ENCODE measurements around the gene NELFE.

The NELFE gene

DNA sequence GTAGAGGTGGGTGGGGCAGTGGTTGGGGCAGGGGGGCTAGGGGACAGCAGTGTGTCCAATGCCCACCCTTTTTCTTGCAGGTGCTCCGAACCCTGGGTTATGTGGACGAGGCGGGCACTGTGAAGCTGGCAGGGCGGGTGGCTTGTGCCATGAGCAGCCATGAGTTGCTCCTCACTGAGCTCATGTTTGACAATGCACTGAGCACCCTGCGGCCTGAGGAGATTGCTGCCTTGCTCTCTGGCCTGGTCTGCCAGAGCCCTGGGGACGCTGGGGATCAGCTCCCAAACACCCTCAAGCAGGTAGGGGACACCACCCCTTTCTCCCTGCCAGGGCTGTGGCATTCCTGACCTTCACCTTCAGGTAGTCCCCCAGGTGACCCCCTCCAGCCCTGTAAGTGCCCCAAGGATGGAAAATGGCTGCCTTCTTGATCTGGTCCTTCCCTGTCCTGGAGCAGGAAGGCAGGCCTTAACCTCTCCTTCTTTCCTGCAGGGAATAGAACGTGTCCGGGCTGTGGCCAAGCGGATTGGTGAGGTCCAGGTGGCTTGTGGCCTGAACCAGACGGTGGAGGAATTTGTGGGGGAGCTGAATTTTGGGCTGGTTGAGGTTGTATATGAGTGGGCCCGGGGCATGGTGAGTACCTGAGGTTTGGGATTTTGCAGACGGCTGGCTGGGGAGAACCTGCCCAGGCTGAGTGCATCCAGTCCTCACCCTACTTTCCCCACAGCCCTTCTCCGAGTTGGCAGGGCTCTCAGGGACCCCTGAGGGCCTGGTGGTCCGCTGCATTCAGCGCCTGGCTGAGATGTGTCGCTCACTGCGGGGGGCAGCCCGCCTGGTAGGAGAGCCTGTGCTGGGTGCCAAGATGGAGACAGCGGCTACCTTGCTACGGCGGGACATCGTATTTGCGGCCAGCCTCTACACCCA lies 10.3 kb upstream of the NELFE start:
- DNase-seq: no peak
- 95% methylated on average over 14 of the region's 23 CpGs for WGBS (ENCODE audit: insufficient coverage)

DNA sequence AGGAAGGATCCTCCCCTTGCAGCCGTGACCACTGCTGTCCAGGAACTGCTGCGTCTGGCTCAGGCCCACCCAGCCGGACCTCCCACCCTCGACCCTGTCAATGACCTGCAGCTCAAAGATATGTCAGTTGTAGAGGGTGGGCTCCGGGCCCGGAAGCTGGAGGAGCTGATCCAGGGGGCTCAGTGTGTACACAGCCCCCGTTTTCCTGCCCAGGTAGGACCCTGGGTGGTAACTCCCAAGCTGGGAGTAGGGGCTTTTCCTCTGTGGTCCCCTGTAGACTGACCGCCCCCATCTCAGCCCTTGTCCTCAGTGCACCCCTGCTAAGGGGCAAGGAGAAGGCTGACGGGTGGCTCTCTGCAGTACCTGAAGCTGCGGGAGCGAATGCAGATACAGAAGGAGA lies 9.6 kb upstream of the NELFE start:
- Histone ChIP-seq H3K9me3 (ENCODE audit: control extremely low read depth in 1 of 5, control insufficient read depth in 4 of 5, insufficient read depth in 2 of 5, low read depth in 1 of 5, low read length in 4 of 5) (no peaks in the 10 kb centered on the region), H3K4me3 (ENCODE audit: control insufficient read depth in 1 of 7, extremely low read depth in 1 of 7, insufficient read depth in 4 of 7, low read depth in 2 of 7, low read length in 6 of 7) (no peak overlapping the region), H3K27me3 (replicated peaks in 2 of 5; ENCODE audit: control insufficient read depth in 4 of 5, insufficient read depth in 5 of 5, low read length in 4 of 5) (no peaks in the 10 kb centered on the region), H3K4me1 (ENCODE audit: control extremely low read depth in 1 of 4, control insufficient read depth in 4 of 4, insufficient read depth in 4 of 4, low read length in 3 of 4) (peaks cover 3 to 24% (median 23%) of the 10 kb centered on the region in 4 experiments), H3K36me3 (ENCODE audit: control insufficient read depth in 4 of 4, insufficient read depth in 4 of 4, low read length in 3 of 4) (peaks cover 15 to 72% (median 60%) of the 10 kb centered on the region in 4 experiments), H3K27ac (ENCODE audit: insufficient read depth in 1 of 2, low read depth in 1 of 2, low read length in 2 of 2, poor library complexity in 1 of 2, severe bottlenecking in 2 of 2) (no peak overlapping the region)
- DNase-seq: no peak
- CTCF ChIA-PET: no interaction called here
- WGBS (ENCODE audit: insufficient coverage): 95% methylated on average over 4 of the region's 11 CpGs
- POLR2A ChIA-PET: no interaction called here

More for the DNA sequence above, 10.3 kb upstream of the NELFE start:
- H3K27ac ChIP-seq (ENCODE audit: insufficient read depth in 1 of 2, low read depth in 1 of 2, low read length in 2 of 2, poor library complexity in 1 of 2, severe bottlenecking in 2 of 2): peak overlapping the region in 1 of 2 experiments; percentile 35
- no peaks in the 10 kb centered on the region for H3K27me3 ChIP-seq (replicated peaks in 2 of 5; ENCODE audit: control insufficient read depth in 4 of 5, insufficient read depth in 5 of 5, low read length in 4 of 5)
- ChIA-PET CTCF (interaction anchor here (1.6 to 6.2 kb wide), 2 partner anchors 10 to 78 kb away, joined by 4 to 37 read pairs; partner anchors contain the start of genes NELFE and SKIC2), POLR2A (no interaction called here)
- H3K36me3 ChIP-seq (ENCODE audit: control insufficient read depth in 4 of 4, insufficient read depth in 4 of 4, low read length in 3 of 4): peaks cover 9 to 65% (median 53%) of the 10 kb centered on the region in 4 experiments
- peaks cover 3 to 27% (median 23%) of the 10 kb centered on the region in 4 experiments for H3K4me1 ChIP-seq (ENCODE audit: control extremely low read depth in 1 of 4, control insufficient read depth in 4 of 4, insufficient read depth in 4 of 4, low read length in 3 of 4)
- no peaks in the 10 kb centered on the region for H3K9me3 ChIP-seq (ENCODE audit: control extremely low read depth in 1 of 5, control insufficient read depth in 4 of 5, insufficient read depth in 2 of 5, low read depth in 1 of 5, low read length in 4 of 5)
- no peak overlapping the region for H3K4me3 ChIP-seq (ENCODE audit: control insufficient read depth in 1 of 7, extremely low read depth in 1 of 7, insufficient read depth in 4 of 7, low read depth in 2 of 7, low read length in 6 of 7)

DNA sequence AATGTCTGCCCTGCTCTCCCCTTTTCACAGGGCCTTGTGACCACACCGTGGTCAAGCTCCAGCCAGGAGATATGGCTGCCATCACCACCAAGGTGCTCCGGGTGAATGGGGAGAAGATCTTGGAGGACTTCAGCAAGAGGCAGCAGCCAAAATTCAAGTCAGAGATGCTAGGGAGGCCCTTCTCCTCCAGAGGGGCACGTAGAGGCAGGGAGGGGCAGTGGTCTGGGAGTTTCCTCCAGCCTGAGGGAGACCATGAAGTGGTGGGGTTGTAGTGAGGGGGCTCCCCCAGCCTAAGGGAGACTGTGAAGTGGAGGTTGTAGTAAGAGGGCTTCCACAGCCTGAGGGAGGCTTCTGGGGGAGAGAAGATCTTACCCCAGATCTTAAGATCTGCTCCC lies 9.2 kb upstream of the NELFE start:
- CTCF ChIA-PET: no interaction called here
- Histone ChIP-seq H3K36me3 (ENCODE audit: control insufficient read depth in 4 of 4, insufficient read depth in 4 of 4, low read length in 3 of 4) (peaks cover 16 to 76% (median 64%) of the 10 kb centered on the region in 4 experiments), H3K9me3 (ENCODE audit: control extremely low read depth in 1 of 5, control insufficient read depth in 4 of 5, insufficient read depth in 2 of 5, low read depth in 1 of 5, low read length in 4 of 5) (no peaks in the 10 kb centered on the region), H3K4me1 (ENCODE audit: control extremely low read depth in 1 of 4, control insufficient read depth in 4 of 4, insufficient read depth in 4 of 4, low read length in 3 of 4) (peaks cover 3 to 20% (median 19%) of the 10 kb centered on the region in 4 experiments), H3K4me3 (ENCODE audit: control insufficient read depth in 1 of 7, extremely low read depth in 1 of 7, insufficient read depth in 4 of 7, low read depth in 2 of 7, low read length in 6 of 7) (no peak overlapping the region), H3K27me3 (replicated peaks in 2 of 5; ENCODE audit: control insufficient read depth in 4 of 5, insufficient read depth in 5 of 5, low read length in 4 of 5) (no peaks in the 10 kb centered on the region), H3K27ac (ENCODE audit: insufficient read depth in 1 of 2, low read depth in 1 of 2, low read length in 2 of 2, poor library complexity in 1 of 2, severe bottlenecking in 2 of 2) (no peak overlapping the region)
- POLR2A ChIA-PET: no interaction called here
- DNase-seq: no peak
- WGBS (ENCODE audit: insufficient coverage): 100% methylated on average over 2 of the region's 3 CpGs

DNA sequence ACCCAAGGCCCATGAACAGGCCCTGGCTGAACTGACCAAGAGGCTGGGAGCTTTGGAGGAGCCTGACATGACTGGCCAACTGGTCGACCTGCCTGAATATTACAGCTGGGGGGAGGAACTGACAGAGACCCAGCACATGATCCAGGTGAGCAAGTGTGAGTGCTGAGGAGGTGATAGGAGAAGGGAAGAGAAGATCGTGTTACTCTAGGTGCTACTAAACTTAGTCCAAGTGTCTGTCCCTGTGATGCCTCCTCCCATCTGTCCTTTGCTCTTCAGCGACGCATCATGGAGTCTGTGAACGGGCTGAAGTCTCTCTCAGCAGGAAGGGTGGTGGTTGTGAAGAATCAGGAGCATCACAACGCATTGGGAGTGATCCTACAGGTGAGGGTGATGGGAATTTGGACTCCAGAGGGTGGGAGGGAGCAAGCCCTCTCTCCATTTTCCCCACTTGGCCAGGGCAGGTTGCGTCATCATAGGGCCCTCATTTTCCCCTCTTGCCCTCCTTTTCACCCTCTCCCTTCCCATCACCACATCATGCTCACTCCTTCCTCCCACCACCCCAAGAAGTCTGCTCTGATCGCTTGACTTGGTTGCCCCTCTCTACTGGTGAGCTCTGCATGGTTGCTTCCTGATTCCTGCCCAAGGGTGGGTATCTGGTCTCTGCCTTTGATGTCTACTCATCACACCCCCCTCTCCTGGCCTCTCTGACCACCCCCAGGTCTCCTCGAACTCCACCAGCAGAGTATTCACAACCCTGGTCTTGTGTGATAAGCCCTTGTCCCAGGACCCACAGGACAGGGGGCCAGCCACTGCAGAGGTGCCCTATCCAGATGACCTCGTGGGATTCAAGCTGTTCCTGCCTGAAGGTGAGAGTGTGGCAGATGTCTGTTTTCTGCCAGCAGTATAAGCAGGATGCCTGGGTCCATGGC lies 8.5 kb upstream of the NELFE start:
- DNase-seq: no peak
- 95% methylated on average over 10 of the region's 10 CpGs for WGBS (ENCODE audit: insufficient coverage)
- Histone ChIP-seq H3K4me1 (ENCODE audit: control extremely low read depth in 1 of 4, control insufficient read depth in 4 of 4, insufficient read depth in 4 of 4, low read length in 3 of 4) (peaks cover 3 to 15% (median 14%) of the 10 kb centered on the region in 4 experiments), H3K27ac (ENCODE audit: insufficient read depth in 1 of 2, low read depth in 1 of 2, low read length in 2 of 2, poor library complexity in 1 of 2, severe bottlenecking in 2 of 2) (no peak overlapping the region), H3K9me3 (ENCODE audit: control extremely low read depth in 1 of 5, control insufficient read depth in 4 of 5, insufficient read depth in 2 of 5, low read depth in 1 of 5, low read length in 4 of 5) (no peaks in the 10 kb centered on the region), H3K27me3 (replicated peaks in 2 of 5; ENCODE audit: control insufficient read depth in 4 of 5, insufficient read depth in 5 of 5, low read length in 4 of 5) (no peaks in the 10 kb centered on the region), H3K36me3 (ENCODE audit: control insufficient read depth in 4 of 4, insufficient read depth in 4 of 4, low read length in 3 of 4) (peaks cover 16 to 83% (median 68%) of the 10 kb centered on the region in 4 experiments), H3K4me3 (ENCODE audit: control insufficient read depth in 1 of 7, extremely low read depth in 1 of 7, insufficient read depth in 4 of 7, low read depth in 2 of 7, low read length in 6 of 7) (no peak overlapping the region)
- CTCF ChIA-PET: no interaction called here
- POLR2A ChIA-PET: interaction anchor here (0.6 kb wide), 1 partner anchor 244 kb away, joined by 3 read pairs; the partner anchor contains the start of gene MPIG6B

DNA sequence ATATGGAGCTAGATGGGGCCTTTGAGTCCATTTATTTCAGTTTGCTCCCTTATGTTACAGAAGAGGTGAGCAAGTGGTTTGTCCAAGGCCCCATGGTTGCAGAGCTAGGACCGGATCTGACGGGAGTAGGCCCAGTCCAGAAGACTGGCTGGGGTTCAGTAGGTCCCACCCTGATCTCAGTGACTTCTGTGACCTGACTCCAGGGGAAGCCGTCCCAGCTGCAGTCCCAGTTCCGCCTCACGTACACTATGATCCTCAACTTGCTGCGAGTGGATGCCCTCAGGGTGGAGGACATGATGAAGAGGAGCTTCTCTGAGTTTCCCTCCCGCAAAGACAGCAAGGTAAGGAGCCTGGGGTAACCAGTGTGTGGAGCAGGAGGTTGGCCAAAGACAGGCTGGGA lies 7.7 kb upstream of the NELFE start:
- H3K9me3 ChIP-seq (ENCODE audit: control extremely low read depth in 1 of 5, control insufficient read depth in 4 of 5, insufficient read depth in 2 of 5, low read depth in 1 of 5, low read length in 4 of 5): no peaks in the 10 kb centered on the region
- POLR2A ChIA-PET: no interaction called here
- no peak overlapping the region for H3K27ac ChIP-seq (ENCODE audit: insufficient read depth in 1 of 2, low read depth in 1 of 2, low read length in 2 of 2, poor library complexity in 1 of 2, severe bottlenecking in 2 of 2)
- no peak overlapping the region for H3K4me3 ChIP-seq (ENCODE audit: control insufficient read depth in 1 of 7, extremely low read depth in 1 of 7, insufficient read depth in 4 of 7, low read depth in 2 of 7, low read length in 6 of 7)
- H3K4me1 ChIP-seq (ENCODE audit: control extremely low read depth in 1 of 4, control insufficient read depth in 4 of 4, insufficient read depth in 4 of 4, low read length in 3 of 4): peaks cover 1 to 13% (median 12%) of the 10 kb centered on the region in 4 experiments
- WGBS (ENCODE audit: insufficient coverage): 100% methylated on average over 4 of the region's 7 CpGs
- H3K27me3 ChIP-seq (replicated peaks in 2 of 5; ENCODE audit: control insufficient read depth in 4 of 5, insufficient read depth in 5 of 5, low read length in 4 of 5): no peaks in the 10 kb centered on the region
- H3K36me3 ChIP-seq (ENCODE audit: control insufficient read depth in 4 of 4, insufficient read depth in 4 of 4, low read length in 3 of 4): peaks cover 18 to 90% (median 76%) of the 10 kb centered on the region in 4 experiments
- CTCF ChIA-PET: interaction anchor here (2.4 kb wide), 1 partner anchor 14 kb away, joined by 7 read pairs; no protein-coding TSS in a partner anchor
- DNase-seq: no peak

DNA sequence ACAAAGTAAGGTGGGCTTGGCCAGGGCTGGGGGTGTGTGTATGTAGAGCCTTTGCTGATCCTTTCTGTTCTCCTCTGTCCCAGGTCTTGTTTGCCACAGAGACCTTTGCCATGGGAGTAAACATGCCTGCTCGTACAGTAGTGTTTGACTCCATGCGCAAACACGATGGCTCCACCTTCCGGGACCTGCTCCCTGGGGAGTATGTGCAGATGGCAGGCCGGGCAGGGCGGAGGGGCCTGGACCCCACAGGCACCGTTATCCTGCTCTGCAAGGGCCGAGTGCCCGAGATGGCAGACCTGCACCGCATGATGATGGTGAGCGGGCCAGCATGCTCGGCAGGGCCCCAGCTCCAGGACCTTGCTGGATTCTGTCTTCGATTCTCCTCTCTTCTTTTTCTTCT lies 6.9 kb upstream of the NELFE start:
- Histone ChIP-seq H3K4me3 (ENCODE audit: control insufficient read depth in 1 of 7, extremely low read depth in 1 of 7, insufficient read depth in 4 of 7, low read depth in 2 of 7, low read length in 6 of 7) (no peak overlapping the region), H3K4me1 (ENCODE audit: control extremely low read depth in 1 of 4, control insufficient read depth in 4 of 4, insufficient read depth in 4 of 4, low read length in 3 of 4) (peaks cover 0 to 5% (median 4%) of the 10 kb centered on the region in 4 experiments), H3K27me3 (replicated peaks in 2 of 5; ENCODE audit: control insufficient read depth in 4 of 5, insufficient read depth in 5 of 5, low read length in 4 of 5) (no peaks in the 10 kb centered on the region), H3K9me3 (ENCODE audit: control extremely low read depth in 1 of 5, control insufficient read depth in 4 of 5, insufficient read depth in 2 of 5, low read depth in 1 of 5, low read length in 4 of 5) (no peaks in the 10 kb centered on the region), H3K27ac (ENCODE audit: insufficient read depth in 1 of 2, low read depth in 1 of 2, low read length in 2 of 2, poor library complexity in 1 of 2, severe bottlenecking in 2 of 2) (no peak overlapping the region), H3K36me3 (ENCODE audit: control insufficient read depth in 4 of 4, insufficient read depth in 4 of 4, low read length in 3 of 4) (peaks cover 19 to 96% (median 84%) of the 10 kb centered on the region in 4 experiments)
- ChIA-PET CTCF (interaction anchor here (2.4 kb wide), 1 partner anchor 14 kb away, joined by 7 read pairs; no protein-coding TSS in a partner anchor), POLR2A (no interaction called here)
- no peak for DNase-seq
- WGBS (ENCODE audit: insufficient coverage): 97% methylated on average over 13 of the region's 13 CpGs

Measured in common myeloid progenitor, CD34-positive (primary cell).